Neural crest cell (in vitro differentiated cells): Measurements from ENCODE around the gene BMP8A. TPM values are rescaled to one million over a fixed set of nuclear protein-coding genes. Genes with fewer than 3 reads are reported as not detected.

ENCODE experiments used
- DNase-seq: peaks from one replicate; pipeline ENCODE4 v3.0.0; 2021; ENCODE audit warnings: low read depth, mixed read lengths, low spot score
- H3K27ac Mint-ChIP-seq: one replicate; pipeline ENCODE4 v1.8.0; 2021; ENCODE audit warnings: mild to moderate bottlenecking, mixed read lengths; ENCODE audit not compliant: unreplicated experiment
- H3K27me3 Mint-ChIP-seq: 2 replicates; pipeline ENCODE4 v1.8.0; 2021; ENCODE audit warnings: low read depth, mild to moderate bottlenecking, mixed read lengths
- H3K36me3 Mint-ChIP-seq: 2 replicates; pipeline ENCODE4 v1.8.0; 2021; ENCODE audit warnings: low read depth, mild to moderate bottlenecking, mixed read lengths
- H3K4me1 Mint-ChIP-seq: 2 replicates; pipeline ENCODE4 v1.8.0; 2021; ENCODE audit warnings: mixed read lengths
- H3K4me3 Mint-ChIP-seq: one replicate; pipeline ENCODE4 v1.8.0; 2021; ENCODE audit warnings: mild to moderate bottlenecking, mixed read lengths
- H3K9me3 Mint-ChIP-seq: 2 replicates; pipeline ENCODE4 v1.8.0; 2021; ENCODE audit warnings: mixed read lengths
- CTCF ChIP-seq: fragments of 200-600 bp; sonication (generic); conservative IDR thresholded peaks from 2 replicates; pipeline ENCODE4 v1.5.0; 2021; ENCODE audit warnings: antibody characterized with exemption, mild to moderate bottlenecking
- total RNA-seq: library from RNA; stranded (reverse); gene quantifications from 2 replicates; pipeline ENCODE4 v1.2.1, GENCODE V29; 2021

The BMP8A gene
- total RNA-seq, 1 donor from 2014 or later, result 0.19 TPM

DNA sequence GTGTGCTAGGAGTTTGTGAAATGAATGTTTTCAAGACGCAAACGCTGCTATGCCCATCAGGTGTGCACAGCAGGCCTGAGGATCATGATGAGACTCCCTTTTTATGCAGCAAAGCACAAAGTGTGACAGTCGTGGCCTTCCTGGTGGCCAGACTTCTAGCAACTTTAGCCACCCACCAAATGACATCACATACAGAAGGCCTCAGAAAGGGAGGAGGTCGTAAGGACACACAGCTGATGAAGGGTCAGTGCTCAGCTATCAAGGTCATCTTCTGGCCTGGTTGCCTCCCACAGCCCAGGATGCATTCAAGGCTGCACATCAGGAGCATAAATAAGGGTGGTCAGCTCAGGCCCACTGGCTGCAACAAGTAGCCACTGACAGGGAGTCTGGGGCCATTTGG lies 36.6 kb downstream of the BMP8A start:
- no peak for DNase-seq
- no peak overlapping the region for H3K4me3 Mint-ChIP-seq
- no peak overlapping the region for H3K27ac Mint-ChIP-seq
- H3K36me3 Mint-ChIP-seq, result peaks cover 9% of the 10 kb centered on the region
- H3K27me3 Mint-ChIP-seq, result no peaks in the 10 kb centered on the region
- H3K4me1 Mint-ChIP-seq, result no peaks in the 10 kb centered on the region
- no peak for TF ChIP-seq CTCF
- no peaks in the 10 kb centered on the region for H3K9me3 Mint-ChIP-seq

GRCh38 chr1:39529901-39530535 lies 38.6 kb downstream of the BMP8A start:
- no peaks in the 10 kb centered on the region for H3K9me3 Mint-ChIP-seq
- H3K4me3 Mint-ChIP-seq, result no peak overlapping the region
- H3K27ac Mint-ChIP-seq, result no peak overlapping the region
- no peak for TF ChIP-seq CTCF
- H3K4me1 Mint-ChIP-seq, result no peaks in the 10 kb centered on the region
- DNase-seq, result no peak
- H3K27me3 Mint-ChIP-seq, result no peaks in the 10 kb centered on the region
- H3K36me3 Mint-ChIP-seq, result peaks cover 9% of the 10 kb centered on the region

GRCh38 chr1:39531526-39531925 lies 40.1 kb downstream of the BMP8A start:
- no peak for DNase-seq
- H3K4me1 Mint-ChIP-seq, result no peaks in the 10 kb centered on the region
- H3K27ac Mint-ChIP-seq, result no peak overlapping the region
- no peak overlapping the region for H3K4me3 Mint-ChIP-seq
- no peak for TF ChIP-seq CTCF
- no peaks in the 10 kb centered on the region for H3K9me3 Mint-ChIP-seq
- H3K36me3 Mint-ChIP-seq, result peaks cover 9% of the 10 kb centered on the region
- no peaks in the 10 kb centered on the region for H3K27me3 Mint-ChIP-seq

- Mint-ChIP-seq H3K4me3 (no peak overlapping the region), H3K27ac (no peak overlapping the region), H3K36me3 (peaks cover 9% of the 10 kb centered on the region), H3K4me1 (no peaks in the 10 kb centered on the region), H3K27me3 (no peaks in the 10 kb centered on the region), H3K9me3 (no peaks in the 10 kb centered on the region)
- TF ChIP-seq CTCF, result no peak
- DNase-seq, result no peak
Measured at GRCh38 chr1:39533442-39533841, 42.0 kb downstream of the BMP8A start.

- H3K36me3 Mint-ChIP-seq, result peaks cover 6% of the 10 kb centered on the region
- H3K4me1 Mint-ChIP-seq, result no peaks in the 10 kb centered on the region
- H3K4me3 Mint-ChIP-seq, result no peak overlapping the region
- no peak for TF ChIP-seq CTCF
- no peak for DNase-seq
- no peaks in the 10 kb centered on the region for H3K9me3 Mint-ChIP-seq
- peak overlapping the region; percentile 68 for H3K27ac Mint-ChIP-seq
- no peaks in the 10 kb centered on the region for H3K27me3 Mint-ChIP-seq
Measured at GRCh38 chr1:39538531-39539251, 47.3 kb downstream of the BMP8A start.
